HEK293 (cell line): ENCODE data around the gene ITPR3.
A peak's percentile ranks its signal among the peaks of the same experiment; 100 is the strongest.

Source experiments
- CTCF ChIA-PET: fragments of 350-600 bp; formaldehyde crosslinking; extraction: SDS; loops from one replicate; lab custom pipeline; 2021; ENCODE audit warnings: antibody characterized with exemption; lab: Yijun Ruan, JAX
- POLR2A ChIA-PET: fragments of 300-600 bp; formaldehyde crosslinking; extraction: SDS; loops from one replicate; lab custom pipeline; 2020; ENCODE audit warnings: antibody characterized with exemption, inconsistent platforms; lab: Yijun Ruan, JAX
- H3K27ac ChIP-seq: fragments of 200-500 bp; sonication (Bioruptor generic); 2 replicates; pipeline ENCODE4 v1.5.1; 2014; ENCODE audit warnings: low read depth, low read length, control low read depth, inconsistent platforms; ENCODE audit errors: extremely low read depth
- H3K36me3 ChIP-seq, 2 experiments: fragments of 200-500 bp in 1 of 2; sonication (Bioruptor generic) in 1 of 2; 1 replicate in 1 of 2; 2 replicates in 1 of 2; pipeline ENCODE4 v1.5.1; 2014 to 2017; ENCODE audit warnings: inconsistent platforms in 2 of 2, low read length in 2 of 2; ENCODE audit not compliant: control insufficient read depth in 2 of 2, insufficient read depth in 1 of 2
- H3K4me1 ChIP-seq: fragments of 200-500 bp; sonication (Bioruptor generic); 2 replicates; pipeline ENCODE4 v1.5.1; 2014; ENCODE audit warnings: mild to moderate bottlenecking, low read length, inconsistent platforms; ENCODE audit not compliant: control insufficient read depth, insufficient read depth
- H3K4me3 ChIP-seq: 2 replicates; pipeline ENCODE4 v1.5.1; 2011; ENCODE audit warnings: low read depth, mild to moderate bottlenecking, control low read depth, low read length, moderate library complexity
- H3K9me3 ChIP-seq: fragments of 200-500 bp; sonication (Bioruptor generic); 2 replicates; pipeline ENCODE4 v1.5.1; 2014; ENCODE audit warnings: low read depth, low read length, inconsistent platforms; ENCODE audit not compliant: control insufficient read depth, insufficient read depth
- GFI1B ChIP-seq: fragments of 450-650 bp; formaldehyde crosslinking; IDR thresholded peaks from 2 replicates; pipeline ENCODE4 v1.5.1; 2016; ENCODE audit warnings: missing biosample characterization, missing genetic modification characterization
- SP7 ChIP-seq: fragments of 450-650 bp; formaldehyde crosslinking; IDR thresholded peaks from 2 replicates; pipeline ENCODE4 v1.5.1; 2016; ENCODE audit warnings: missing biosample characterization, missing genetic modification characterization
- ZFP37 ChIP-seq: fragments of 450-650 bp; formaldehyde crosslinking; IDR thresholded peaks from 2 replicates; pipeline ENCODE4 v1.5.1; 2016; ENCODE audit warnings: missing biosample characterization, missing genetic modification characterization
- ZFP41 ChIP-seq: fragments of 450-650 bp; formaldehyde crosslinking; IDR thresholded peaks from 2 replicates; pipeline ENCODE4 v1.5.1; 2016; ENCODE audit warnings: missing biosample characterization, missing genetic modification characterization, borderline replicate concordance
- ZNF155 ChIP-seq: fragments of 450-650 bp; formaldehyde crosslinking; IDR thresholded peaks from 2 replicates; pipeline ENCODE4 v1.5.1; 2016; ENCODE audit warnings: missing biosample characterization, missing genetic modification characterization
- ZNF239 ChIP-seq: fragments of 450-650 bp; formaldehyde crosslinking; IDR thresholded peaks from 2 replicates; pipeline ENCODE4 v1.5.1; 2016; ENCODE audit warnings: missing biosample characterization, missing genetic modification characterization
- ZNF266 ChIP-seq: fragments of 450-650 bp; formaldehyde crosslinking; IDR thresholded peaks from 2 replicates; pipeline ENCODE4 v1.5.1; 2016; ENCODE audit warnings: missing biosample characterization, missing genetic modification characterization, low read depth
- ZNF311 ChIP-seq: fragments of 450-650 bp; formaldehyde crosslinking; IDR thresholded peaks from 2 replicates; pipeline ENCODE4 v1.5.1; 2017; ENCODE audit warnings: missing biosample characterization, missing genetic modification characterization, borderline replicate concordance
- ZNF341 ChIP-seq: fragments of 450-650 bp; formaldehyde crosslinking; IDR thresholded peaks from 2 replicates; pipeline ENCODE4; 2016; ENCODE audit warnings: low read depth, missing biosample characterization, missing genetic modification characterization
- ZNF555 ChIP-seq: fragments of 450-650 bp; formaldehyde crosslinking; conservative IDR thresholded peaks from 2 replicates; pipeline ENCODE4 v1.5.1; 2017; ENCODE audit warnings: missing biosample characterization, mild to moderate bottlenecking, missing genetic modification characterization, inconsistent platforms
- ZNF561 ChIP-seq: fragments of 450-650 bp; IDR thresholded peaks from 2 replicates; pipeline ENCODE4 v1.5.1; 2018; ENCODE audit warnings: missing biosample characterization, missing genetic modification characterization, borderline replicate concordance
- ZNF629 ChIP-seq: fragments of 450-650 bp; formaldehyde crosslinking; IDR thresholded peaks from 2 replicates; pipeline ENCODE4 v1.5.1; 2017; ENCODE audit warnings: missing biosample characterization, missing genetic modification characterization
- ZNF654 ChIP-seq: fragments of 450-650 bp; formaldehyde crosslinking; IDR thresholded peaks from 2 replicates; pipeline ENCODE4 v1.5.1; 2016; ENCODE audit warnings: low read depth, missing biosample characterization, missing genetic modification characterization
- ZNF747 ChIP-seq: fragments of 450-650 bp; formaldehyde crosslinking; IDR thresholded peaks from 2 replicates; pipeline ENCODE4 v1.5.1; 2016; ENCODE audit warnings: missing biosample characterization, missing genetic modification characterization
- ZNF785 ChIP-seq: fragments of 450-650 bp; formaldehyde crosslinking; IDR thresholded peaks from 2 replicates; pipeline ENCODE4 v1.5.1; 2016; ENCODE audit warnings: missing biosample characterization, missing genetic modification characterization
- ZNF792 ChIP-seq: fragments of 450-650 bp; formaldehyde crosslinking; IDR thresholded peaks from 2 replicates; pipeline ENCODE4 v1.5.1; 2016; ENCODE audit warnings: missing biosample characterization, missing genetic modification characterization
- ZNF837 ChIP-seq: fragments of 450-650 bp; formaldehyde crosslinking; IDR thresholded peaks from 2 replicates; pipeline ENCODE4 v1.5.1; 2016; ENCODE audit warnings: missing biosample characterization, missing genetic modification characterization
- TF ChIP-seq, protein P1 (sequence below): fragments of 450-650 bp; formaldehyde crosslinking; IDR thresholded peaks from 2 replicates; pipeline ENCODE4 v1.5.1; 2016; ENCODE audit warnings: missing biosample characterization, missing genetic modification characterization
- TF ChIP-seq, protein P2 (sequence below): fragments of 450-650 bp; formaldehyde crosslinking; IDR thresholded peaks from 2 replicates; pipeline ENCODE4 v1.5.1; 2016; ENCODE audit warnings: missing biosample characterization, missing genetic modification characterization
- TF ChIP-seq, protein P3 (sequence below): sonication (generic); formaldehyde crosslinking; IDR thresholded peaks from 2 replicates; pipeline ENCODE4 v1.8.1; 2022; ENCODE audit warnings: mild to moderate bottlenecking, moderate library complexity, missing genetic modification reagents
- TF ChIP-seq, protein P4 (sequence below): fragments of 450-650 bp; IDR thresholded peaks from 2 replicates; pipeline ENCODE4 v1.5.1; 2018; ENCODE audit warnings: missing biosample characterization, mild to moderate bottlenecking, missing genetic modification characterization
- TF ChIP-seq, protein P5 (sequence below): fragments of 450-650 bp; formaldehyde crosslinking; IDR thresholded peaks from 2 replicates; pipeline ENCODE4 v1.5.1; 2016; ENCODE audit warnings: missing biosample characterization, missing genetic modification characterization, borderline replicate concordance

The ITPR3 gene

DNA sequence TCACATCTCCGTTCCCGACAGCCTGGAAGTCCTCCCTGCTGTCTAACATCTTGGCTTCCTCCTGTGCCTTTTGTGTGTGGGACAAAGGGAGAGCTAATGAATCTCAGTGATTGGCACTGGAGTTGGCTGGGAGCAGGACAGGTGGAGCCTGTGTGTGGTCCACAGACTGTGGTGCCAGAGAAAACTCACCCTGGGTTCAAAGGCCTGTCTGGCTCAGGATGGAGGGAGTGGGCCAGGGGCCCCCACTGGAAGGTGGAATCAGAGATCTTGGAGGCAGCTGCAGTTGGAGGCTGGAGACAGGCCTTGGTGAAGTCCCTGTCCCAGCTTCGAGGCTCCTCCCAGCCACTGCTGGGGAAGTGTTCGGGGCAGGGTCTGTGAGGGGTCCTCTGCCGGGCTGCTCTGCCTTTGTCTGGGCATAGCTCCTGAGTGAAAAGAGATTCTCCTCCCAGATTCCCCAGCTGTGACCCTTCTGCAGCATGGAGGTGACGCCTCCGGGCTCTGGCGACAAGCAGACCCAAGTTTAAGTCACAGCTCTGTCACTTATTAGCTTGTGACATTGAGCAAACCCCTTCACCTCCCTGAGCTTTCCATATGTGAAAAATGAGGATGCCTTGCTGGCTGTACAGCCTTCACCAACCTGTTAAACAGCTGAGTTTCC lies 13.9 kb upstream of the ITPR3 start (continued):
- TF ChIP-seq, protein P1, sequence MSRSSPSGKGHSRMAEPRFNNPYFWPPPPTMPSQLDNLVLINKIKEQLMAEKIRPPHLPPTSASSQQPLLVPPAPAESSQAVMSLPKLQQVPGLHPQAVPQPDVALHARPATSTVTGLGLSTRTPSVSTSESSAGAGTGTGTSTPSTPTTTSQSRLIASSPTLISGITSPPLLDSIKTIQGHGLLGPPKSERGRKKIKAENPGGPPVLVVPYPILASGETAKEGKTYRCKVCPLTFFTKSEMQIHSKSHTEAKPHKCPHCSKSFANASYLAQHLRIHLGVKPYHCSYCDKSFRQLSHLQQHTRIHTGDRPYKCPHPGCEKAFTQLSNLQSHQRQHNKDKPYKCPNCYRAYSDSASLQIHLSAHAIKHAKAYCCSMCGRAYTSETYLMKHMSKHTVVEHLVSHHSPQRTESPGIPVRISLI (tag by site-specific recombination): no peak
- TF ChIP-seq ZNF239: no peak
- TF ChIP-seq, all 188 proteins: peak for 0

DNA sequence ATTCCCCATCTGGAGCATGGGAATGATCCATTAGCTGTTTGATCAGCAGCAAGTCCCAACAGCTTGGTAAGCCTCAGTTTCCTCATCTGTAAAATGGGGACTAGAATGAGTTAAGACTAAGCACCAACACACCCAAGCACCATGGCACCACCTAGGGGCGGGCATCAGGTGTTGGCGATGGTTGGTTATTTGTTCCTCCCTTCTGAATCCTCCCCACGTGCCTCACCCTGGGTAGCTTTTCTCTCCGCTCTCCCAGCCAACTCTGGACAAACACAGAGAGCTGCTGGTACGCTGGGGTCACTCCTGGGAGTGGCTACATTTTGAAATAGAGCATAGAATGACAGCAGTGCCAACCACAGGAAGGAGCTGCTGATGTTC lies 13.3 kb upstream of the ITPR3 start:
- Histone ChIP-seq H3K36me3 (no peaks in the 10 kb centered on the region), H3K4me1 (no peaks in the 10 kb centered on the region), H3K27ac (no peak overlapping the region), H3K9me3 (no peaks in the 10 kb centered on the region), H3K4me3 (no peak overlapping the region)
- CTCF ChIA-PET: interaction anchor here (0.6 to 1.6 kb wide), 13 partner anchors 10 to 536 kb away, joined by 3 to 10 read pairs (median 3); no protein-coding TSS in a partner anchor
- POLR2A ChIA-PET: interaction anchor here (1.1 to 1.6 kb wide), 3 partner anchors 13 to 154 kb away, joined by 3 to 7 read pairs (median 3); partner anchors contain the start of genes BAK1, ITPR3 and ZBTB9
- TF ChIP-seq ZNF266 (tag by site-specific recombination) (no peak), SP7 (tag by site-specific recombination) (0 out of 2 replicates have a peak, but pooled peaks have one; percentile 25), ZFP41 (tag by site-specific recombination) (no peak), ZFP37 (tag by site-specific recombination) (no peak), ZNF561 (tag by site-specific recombination) (no peak), GFI1B (no peak), ZNF837 (tag by site-specific recombination) (no peak), ZNF341 (no peak), ZNF311 (tag by site-specific recombination) (no peak), ZNF785 (tag by site-specific recombination) (no peak), ZNF792 (tag by site-specific recombination) (no peak), ZNF555 (no peak), ZNF155 (tag by site-specific recombination) (no peak), ZNF747 (tag by site-specific recombination) (no peak), ZNF654 (tag by site-specific recombination) (peak; percentile 15; the same call in 1 of the 2 replicates), ZNF629 (tag by site-specific recombination) (no peak)
- TF ChIP-seq, protein P2, sequence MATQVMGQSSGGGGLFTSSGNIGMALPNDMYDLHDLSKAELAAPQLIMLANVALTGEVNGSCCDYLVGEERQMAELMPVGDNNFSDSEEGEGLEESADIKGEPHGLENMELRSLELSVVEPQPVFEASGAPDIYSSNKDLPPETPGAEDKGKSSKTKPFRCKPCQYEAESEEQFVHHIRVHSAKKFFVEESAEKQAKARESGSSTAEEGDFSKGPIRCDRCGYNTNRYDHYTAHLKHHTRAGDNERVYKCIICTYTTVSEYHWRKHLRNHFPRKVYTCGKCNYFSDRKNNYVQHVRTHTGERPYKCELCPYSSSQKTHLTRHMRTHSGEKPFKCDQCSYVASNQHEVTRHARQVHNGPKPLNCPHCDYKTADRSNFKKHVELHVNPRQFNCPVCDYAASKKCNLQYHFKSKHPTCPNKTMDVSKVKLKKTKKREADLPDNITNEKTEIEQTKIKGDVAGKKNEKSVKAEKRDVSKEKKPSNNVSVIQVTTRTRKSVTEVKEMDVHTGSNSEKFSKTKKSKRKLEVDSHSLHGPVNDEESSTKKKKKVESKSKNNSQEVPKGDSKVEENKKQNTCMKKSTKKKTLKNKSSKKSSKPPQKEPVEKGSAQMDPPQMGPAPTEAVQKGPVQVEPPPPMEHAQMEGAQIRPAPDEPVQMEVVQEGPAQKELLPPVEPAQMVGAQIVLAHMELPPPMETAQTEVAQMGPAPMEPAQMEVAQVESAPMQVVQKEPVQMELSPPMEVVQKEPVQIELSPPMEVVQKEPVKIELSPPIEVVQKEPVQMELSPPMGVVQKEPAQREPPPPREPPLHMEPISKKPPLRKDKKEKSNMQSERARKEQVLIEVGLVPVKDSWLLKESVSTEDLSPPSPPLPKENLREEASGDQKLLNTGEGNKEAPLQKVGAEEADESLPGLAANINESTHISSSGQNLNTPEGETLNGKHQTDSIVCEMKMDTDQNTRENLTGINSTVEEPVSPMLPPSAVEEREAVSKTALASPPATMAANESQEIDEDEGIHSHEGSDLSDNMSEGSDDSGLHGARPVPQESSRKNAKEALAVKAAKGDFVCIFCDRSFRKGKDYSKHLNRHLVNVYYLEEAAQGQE (tag by site-specific recombination): no peak
- TF ChIP-seq, protein P3, sequence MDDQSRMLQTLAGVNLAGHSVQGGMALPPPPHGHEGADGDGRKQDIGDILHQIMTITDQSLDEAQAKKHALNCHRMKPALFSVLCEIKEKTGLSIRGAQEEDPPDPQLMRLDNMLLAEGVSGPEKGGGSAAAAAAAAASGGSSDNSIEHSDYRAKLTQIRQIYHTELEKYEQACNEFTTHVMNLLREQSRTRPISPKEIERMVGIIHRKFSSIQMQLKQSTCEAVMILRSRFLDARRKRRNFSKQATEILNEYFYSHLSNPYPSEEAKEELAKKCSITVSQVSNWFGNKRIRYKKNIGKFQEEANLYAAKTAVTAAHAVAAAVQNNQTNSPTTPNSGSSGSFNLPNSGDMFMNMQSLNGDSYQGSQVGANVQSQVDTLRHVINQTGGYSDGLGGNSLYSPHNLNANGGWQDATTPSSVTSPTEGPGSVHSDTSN (CRISPR knock-in tag): no peak
- TF ChIP-seq, protein P4, sequence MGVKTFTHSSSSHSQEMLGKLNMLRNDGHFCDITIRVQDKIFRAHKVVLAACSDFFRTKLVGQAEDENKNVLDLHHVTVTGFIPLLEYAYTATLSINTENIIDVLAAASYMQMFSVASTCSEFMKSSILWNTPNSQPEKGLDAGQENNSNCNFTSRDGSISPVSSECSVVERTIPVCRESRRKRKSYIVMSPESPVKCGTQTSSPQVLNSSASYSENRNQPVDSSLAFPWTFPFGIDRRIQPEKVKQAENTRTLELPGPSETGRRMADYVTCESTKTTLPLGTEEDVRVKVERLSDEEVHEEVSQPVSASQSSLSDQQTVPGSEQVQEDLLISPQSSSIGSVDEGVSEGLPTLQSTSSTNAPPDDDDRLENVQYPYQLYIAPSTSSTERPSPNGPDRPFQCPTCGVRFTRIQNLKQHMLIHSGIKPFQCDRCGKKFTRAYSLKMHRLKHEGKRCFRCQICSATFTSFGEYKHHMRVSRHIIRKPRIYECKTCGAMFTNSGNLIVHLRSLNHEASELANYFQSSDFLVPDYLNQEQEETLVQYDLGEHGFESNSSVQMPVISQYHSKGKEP (tag by site-specific recombination): no peak
- TF ChIP-seq, protein P5, sequence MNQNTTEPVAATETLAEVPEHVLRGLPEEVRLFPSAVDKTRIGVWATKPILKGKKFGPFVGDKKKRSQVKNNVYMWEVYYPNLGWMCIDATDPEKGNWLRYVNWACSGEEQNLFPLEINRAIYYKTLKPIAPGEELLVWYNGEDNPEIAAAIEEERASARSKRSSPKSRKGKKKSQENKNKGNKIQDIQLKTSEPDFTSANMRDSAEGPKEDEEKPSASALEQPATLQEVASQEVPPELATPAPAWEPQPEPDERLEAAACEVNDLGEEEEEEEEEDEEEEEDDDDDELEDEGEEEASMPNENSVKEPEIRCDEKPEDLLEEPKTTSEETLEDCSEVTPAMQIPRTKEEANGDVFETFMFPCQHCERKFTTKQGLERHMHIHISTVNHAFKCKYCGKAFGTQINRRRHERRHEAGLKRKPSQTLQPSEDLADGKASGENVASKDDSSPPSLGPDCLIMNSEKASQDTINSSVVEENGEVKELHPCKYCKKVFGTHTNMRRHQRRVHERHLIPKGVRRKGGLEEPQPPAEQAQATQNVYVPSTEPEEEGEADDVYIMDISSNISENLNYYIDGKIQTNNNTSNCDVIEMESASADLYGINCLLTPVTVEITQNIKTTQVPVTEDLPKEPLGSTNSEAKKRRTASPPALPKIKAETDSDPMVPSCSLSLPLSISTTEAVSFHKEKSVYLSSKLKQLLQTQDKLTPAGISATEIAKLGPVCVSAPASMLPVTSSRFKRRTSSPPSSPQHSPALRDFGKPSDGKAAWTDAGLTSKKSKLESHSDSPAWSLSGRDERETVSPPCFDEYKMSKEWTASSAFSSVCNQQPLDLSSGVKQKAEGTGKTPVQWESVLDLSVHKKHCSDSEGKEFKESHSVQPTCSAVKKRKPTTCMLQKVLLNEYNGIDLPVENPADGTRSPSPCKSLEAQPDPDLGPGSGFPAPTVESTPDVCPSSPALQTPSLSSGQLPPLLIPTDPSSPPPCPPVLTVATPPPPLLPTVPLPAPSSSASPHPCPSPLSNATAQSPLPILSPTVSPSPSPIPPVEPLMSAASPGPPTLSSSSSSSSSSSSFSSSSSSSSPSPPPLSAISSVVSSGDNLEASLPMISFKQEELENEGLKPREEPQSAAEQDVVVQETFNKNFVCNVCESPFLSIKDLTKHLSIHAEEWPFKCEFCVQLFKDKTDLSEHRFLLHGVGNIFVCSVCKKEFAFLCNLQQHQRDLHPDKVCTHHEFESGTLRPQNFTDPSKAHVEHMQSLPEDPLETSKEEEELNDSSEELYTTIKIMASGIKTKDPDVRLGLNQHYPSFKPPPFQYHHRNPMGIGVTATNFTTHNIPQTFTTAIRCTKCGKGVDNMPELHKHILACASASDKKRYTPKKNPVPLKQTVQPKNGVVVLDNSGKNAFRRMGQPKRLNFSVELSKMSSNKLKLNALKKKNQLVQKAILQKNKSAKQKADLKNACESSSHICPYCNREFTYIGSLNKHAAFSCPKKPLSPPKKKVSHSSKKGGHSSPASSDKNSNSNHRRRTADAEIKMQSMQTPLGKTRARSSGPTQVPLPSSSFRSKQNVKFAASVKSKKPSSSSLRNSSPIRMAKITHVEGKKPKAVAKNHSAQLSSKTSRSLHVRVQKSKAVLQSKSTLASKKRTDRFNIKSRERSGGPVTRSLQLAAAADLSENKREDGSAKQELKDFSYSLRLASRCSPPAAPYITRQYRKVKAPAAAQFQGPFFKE (tag by site-specific recombination): no peak
